HepG2 (cell line): ENCODE results near the gene CALD1. TPM values are rescaled to one million over a fixed set of nuclear protein-coding genes. Genes with fewer than 3 reads are reported as not detected.

ENCODE experiments used
- ATF1 ChIP-seq: IDR thresholded peaks from 2 replicates; pipeline ENCODE4 v1.6.1; 2016; ENCODE audit warnings: mild to moderate bottlenecking, control low read depth
- ELF3 ChIP-seq: IDR thresholded peaks from 2 replicates; pipeline ENCODE4 v1.6.1; 2016; ENCODE audit warnings: missing genetic modification reagents, missing compliant biosample characterization
- HOMEZ ChIP-seq: IDR thresholded peaks from 2 replicates; pipeline ENCODE4 v1.6.1; 2016; ENCODE audit warnings: low read depth
- IRF2 ChIP-seq: IDR thresholded peaks from 2 replicates; pipeline ENCODE4 v1.6.1; 2018; ENCODE audit warnings: missing genetic modification reagents, missing compliant biosample characterization
- JUN ChIP-seq: sonication (generic); formaldehyde crosslinking; IDR thresholded peaks from 2 replicates; pipeline ENCODE4 v1.4.0; 2020; ENCODE audit warnings: mild to moderate bottlenecking, missing genetic modification reagents
- MIER3 ChIP-seq: IDR thresholded peaks from 2 replicates; pipeline ENCODE4 v1.6.1; 2016; ENCODE audit warnings: missing compliant biosample characterization, borderline replicate concordance
- NCOR1 ChIP-seq: fragments of 200-600 bp; sonication (generic); IDR thresholded peaks from 2 replicates; pipeline ENCODE4 v1.7.0; 2017; ENCODE audit warnings: antibody characterized with exemption, low read length, borderline replicate concordance
- NR2F6 ChIP-seq, 2 experiments: IDR thresholded peaks; 2 replicates each; pipeline ENCODE4 v1.6.1; 2016; ENCODE audit warnings: antibody characterized with exemption in 1 of 2, mild to moderate bottlenecking in 1 of 2
- ONECUT2 ChIP-seq: sonication (generic); formaldehyde crosslinking; IDR thresholded peaks from 2 replicates; pipeline ENCODE4 v1.4.0; 2020; ENCODE audit warnings: missing genetic modification reagents
- PPARG ChIP-seq: conservative IDR thresholded peaks from 2 replicates; pipeline ENCODE4 v1.6.1; 2016; ENCODE audit warnings: missing biosample characterization, missing genetic modification reagents
- SOX13 ChIP-seq, 3 experiments: fragments of 450-650 bp in 1 of 3; sonication (generic) in 1 of 3; formaldehyde crosslinking in 1 of 3; IDR thresholded peaks in 2 of 3; conservative IDR thresholded peaks in 1 of 3; 2 replicates each; pipeline versions ENCODE4 v1.5.0 to v1.6.1; 2016 to 2020; ENCODE audit warnings: antibody characterized with exemption in 1 of 3, mild to moderate bottlenecking in 1 of 3, missing compliant biosample characterization in 1 of 3, missing genetic modification reagents in 1 of 3, moderate library complexity in 1 of 3
- TCF12 ChIP-seq, 2 experiments: fragments of 450-650 bp in 1 of 2; sonication (generic) in 1 of 2; formaldehyde crosslinking in 1 of 2; IDR thresholded peaks; 2 replicates each; pipeline versions ENCODE4 v1.6.1 to v1.8.0; 2017 to 2022; ENCODE audit warnings: antibody characterized with exemption in 1 of 2, mild to moderate bottlenecking in 1 of 2, missing genetic modification reagents in 1 of 2, moderate library complexity in 1 of 2
- TFAP4 ChIP-seq: sonication (generic); IDR thresholded peaks from 2 replicates; pipeline ENCODE4 v1.6.1; 2016; ENCODE audit warnings: low read depth, borderline replicate concordance
- TRIM24 ChIP-seq: sonication (generic); formaldehyde crosslinking; IDR thresholded peaks from 2 replicates; pipeline ENCODE4 v1.8.0; 2022; ENCODE audit warnings: mild to moderate bottlenecking, missing genetic modification reagents
- ZHX2 ChIP-seq, 2 experiments: sonication (generic) in 1 of 2; formaldehyde crosslinking in 1 of 2; IDR thresholded peaks; 2 replicates each; pipeline versions ENCODE4 v1.6.1 to v1.9.0; 2014 to 2022; ENCODE audit warnings: antibody characterized with exemption in 1 of 2, borderline replicate concordance in 1 of 2, inconsistent platforms in 1 of 2, low read depth in 1 of 2, missing genetic modification reagents in 1 of 2
- ZNF362 ChIP-seq: sonication (generic); formaldehyde crosslinking; IDR thresholded peaks from 2 replicates; pipeline ENCODE4 v1.4.0; 2020; ENCODE audit warnings: missing genetic modification reagents, mild to moderate bottlenecking, borderline replicate concordance
- ZNF382 ChIP-seq: sonication (generic); formaldehyde crosslinking; IDR thresholded peaks from 2 replicates; pipeline ENCODE4 v1.5.0; 2020; ENCODE audit warnings: missing genetic modification reagents, mild to moderate bottlenecking, borderline replicate concordance
- ZNF644 ChIP-seq: IDR thresholded peaks from 2 replicates; pipeline ENCODE4 v1.6.1; 2016; ENCODE audit warnings: low read depth
- polyA plus RNA-seq, 8 experiments: library from polyadenylated mRNA; depleted of rRNA in 3 of 8; stranded (reverse) in 7 of 8; unstranded in 1 of 8; fragments of >200 nt; fragmentation: Illumina TruSeq in 4 of 8; extraction: Trizol in 4 of 8; gene quantifications; 2 replicates each; pipeline versions ENCODE4 v1.2.1 to v1.2.3, GENCODE V29; 2011 to 2016; ENCODE audit warnings: low read depth in 4 of 8, missing spikeins in 1 of 8, mixed read lengths in 1 of 8; ENCODE audit not compliant: insufficient read depth in 1 of 8
- total RNA-seq, 5 experiments: library from RNA; depleted of rRNA; stranded (reverse); fragments of >200 nt; fragmentation: Illumina TruSeq; extraction: Trizol; gene quantifications; 2 replicates each; pipeline ENCODE4 v1.2.3, GENCODE V29; 2016; ENCODE audit warnings: low read depth in 1 of 5

CALD1 gene
- total and polyA plus RNA-seq, 2 of the 13 experiments (the other 11 are each of a cell fraction or from before 2014, with no cell fraction given), result 53.0 to 112 TPM

- TF ChIP-seq ZHX2 (IDR thresholded peaks at IDR 0.05; ENCODE audit: low read depth), result no peak
- no peak for TF ChIP-seq ZHX2 (CRISPR knock-in tag; IDR thresholded peaks at IDR 0.05; ENCODE audit: borderline replicate concordance)
- TF ChIP-seq ZNF362 (CRISPR knock-in tag), result peak; percentile 51; the same call in 1 of the 2 replicates
- 0 out of 2 replicates have a peak, but pooled peaks have one; percentile 48 for TF ChIP-seq ELF3 (CRISPR knock-in tag)
- peak; percentile 70; the same call in 1 of the 2 replicates for TF ChIP-seq IRF2
- peak; percentile 99 for TF ChIP-seq HOMEZ (CRISPR knock-in tag)
- TF ChIP-seq PPARG (CRISPR knock-in tag), result peak; percentile 41; the same call in 1 of the 2 replicates
- 0 out of 2 replicates have a peak, but pooled peaks have one; percentile 16 for TF ChIP-seq ATF1 (CRISPR knock-in tag)
- peak; percentile 99 for TF ChIP-seq ZNF644
- TF ChIP-seq NR2F6 (IDR thresholded peaks at IDR 0.05), result peak; percentile 53; the same call in 1 of the 2 replicates
- TF ChIP-seq NR2F6 (CRISPR knock-in tag; IDR thresholded peaks at IDR 0.05), result peak; percentile 78
- TF ChIP-seq SOX13 (IDR thresholded peaks at IDR 0.05), result no peak
- TF ChIP-seq SOX13 (CRISPR knock-in tag; conservative IDR thresholded peaks at IDR 0.05 in 1 of 2, IDR thresholded peaks at IDR 0.05 in 1 of 2), result peak in 1 of 2 experiments; percentile 83; a peak in 2 of 4 replicates
- TF ChIP-seq TCF12 (IDR thresholded peaks at IDR 0.05), result no peak
- no peak for TF ChIP-seq TCF12 (CRISPR knock-in tag; IDR thresholded peaks at IDR 0.05)
- TF ChIP-seq ONECUT2 (CRISPR knock-in tag), result peak; percentile 66; the same call in 1 of the 2 replicates
- peak; percentile 90 for TF ChIP-seq MIER3
- TF ChIP-seq JUN, result 0 out of 2 replicates have a peak, but pooled peaks have one; percentile 58
- no peak for TF ChIP-seq ZNF382
- peak; percentile 99 for TF ChIP-seq NCOR1
- peak; percentile 60; the same call in 1 of the 2 replicates for TF ChIP-seq TFAP4
- TF ChIP-seq TRIM24, result peak; percentile 84; the same call in 1 of the 2 replicates
These were observed 130.9 kb downstream of the CALD1 start (continued) for GRCh38 chr7:134910214-134910890.
